Subcutaneous adipose tissue (tissue), 4 donors: ENCODE results near the gene DDR1. TPM values are rescaled to one million over a fixed set of nuclear protein-coding genes. Genes with fewer than 3 reads are reported as not detected.

Experiments used
- CTCF ChIP-seq: fragments of 450-650 bp; IDR thresholded peaks from one replicate; pipeline ENCODE4 v1.5.1; 2016; ENCODE audit warnings: low read depth, mild to moderate bottlenecking, control low read depth, antibody characterized with exemption, moderate library complexity
- total RNA-seq, 4 donors: library from RNA; depleted of rRNA; stranded (reverse); fragments of >200 nt; gene quantifications; one replicate each; pipeline ENCODE4 v1.1.0, GENCODE V29; 2016

The DDR1 gene
- total RNA-seq, 4 donors from 2014 or later, result 14.3 to 62.0 (median 27.8) TPM

- TF ChIP-seq CTCF, result no peak
Observed at GRCh38 chr6:30890646-30891449, 6.5 kb downstream of the DDR1 start.

- no peak for TF ChIP-seq CTCF
Observed at GRCh38 chr6:30891450-30891723, 7.1 kb downstream of the DDR1 start.

- no peak for TF ChIP-seq CTCF
Observed at GRCh38 chr6:30891816-30892538, 7.7 kb downstream of the DDR1 start.

- TF ChIP-seq CTCF, result no peak
Observed at GRCh38 chr6:30893001-30893591, 8.8 kb downstream of the DDR1 start.

GRCh38 chr6:30893666-30894065, 9.3 kb downstream of the DDR1 start:
- TF ChIP-seq CTCF, result no peak

- TF ChIP-seq CTCF, result no peak
Observed at GRCh38 chr6:30894381-30894780, 10.1 kb downstream of the DDR1 start.

- no peak for TF ChIP-seq CTCF
Observed at GRCh38 chr6:30894935-30895334, 10.6 kb downstream of the DDR1 start.
